NCI-H524 (cell line): Measurements from ENCODE around the gene MRPS10.

Source experiments
- DNase-seq, 2 experiments: peaks; one replicate each; lab custom pipeline; 2025; lab: John Stamatoyannopoulos, UW

MRPS10 gene

GRCh38 chr6:42217519-42218367 lies at the start of gene MRPS10:
TSS of gene MRPS10 (minus strand) at chr6:42217861. CDS start at chr6:42217849, 12 bp downstream.
- DNase-seq, result peak; percentile 85 to 96

- DNase-seq, result no peak
These were observed 48.9 kb upstream of the MRPS10 start for GRCh38 chr6:42266538-42266937.

GRCh38 chr6:42264852-42265390 lies 47.3 kb upstream of the MRPS10 start:
- no peak for DNase-seq

- DNase-seq, result no peak
These were observed 46.6 kb upstream of the MRPS10 start for GRCh38 chr6:42264162-42264851.

- DNase-seq, result no peak
These were observed 45.6 kb upstream of the MRPS10 start for GRCh38 chr6:42263165-42263728.

GRCh38 chr6:42260972-42261371 lies 43.3 kb upstream of the MRPS10 start:
- DNase-seq, result peak; percentile 59 to 65

GRCh38 chr6:42260396-42260888 lies 42.8 kb upstream of the MRPS10 start:
- peak; percentile 65 to 79 for DNase-seq

- peak; percentile 7 to 41 for DNase-seq
These were observed 42.3 kb upstream of the MRPS10 start for GRCh38 chr6:42259841-42260395.

- DNase-seq, result no peak
These were observed 41.6 kb upstream of the MRPS10 start for GRCh38 chr6:42259286-42259685.

GRCh38 chr6:42257614-42258013 lies 40.0 kb upstream of the MRPS10 start:
- DNase-seq, result no peak

GRCh38 chr6:42257063-42257462 lies 39.4 kb upstream of the MRPS10 start:
- DNase-seq, result no peak

- no peak for DNase-seq
These were observed 37.4 kb upstream of the MRPS10 start for GRCh38 chr6:42255050-42255449.

GRCh38 chr6:42254505-42254904 lies 36.8 kb upstream of the MRPS10 start:
- no peak for DNase-seq

GRCh38 chr6:42251911-42252637 lies 34.4 kb upstream of the MRPS10 start:
- DNase-seq, result no peak

GRCh38 chr6:42251500-42251899 lies 33.8 kb upstream of the MRPS10 start:
- no peak for DNase-seq

- DNase-seq, result no peak
These were observed 32.7 kb upstream of the MRPS10 start for GRCh38 chr6:42250274-42250931.

- peak in 1 of 2 experiments; percentile 9 for DNase-seq
These were observed 31.6 kb upstream of the MRPS10 start for GRCh38 chr6:42249279-42249678.

GRCh38 chr6:42243046-42243445 lies 25.4 kb upstream of the MRPS10 start:
- no peak for DNase-seq

- DNase-seq, result no peak
These were observed 24.3 kb upstream of the MRPS10 start for GRCh38 chr6:42241915-42242314.

GRCh38 chr6:42239736-42240375 lies 22.2 kb upstream of the MRPS10 start:
- no peak for DNase-seq
